Measurements from ENCODE around the gene SEMA3E.

SEMA3E gene

DNA sequence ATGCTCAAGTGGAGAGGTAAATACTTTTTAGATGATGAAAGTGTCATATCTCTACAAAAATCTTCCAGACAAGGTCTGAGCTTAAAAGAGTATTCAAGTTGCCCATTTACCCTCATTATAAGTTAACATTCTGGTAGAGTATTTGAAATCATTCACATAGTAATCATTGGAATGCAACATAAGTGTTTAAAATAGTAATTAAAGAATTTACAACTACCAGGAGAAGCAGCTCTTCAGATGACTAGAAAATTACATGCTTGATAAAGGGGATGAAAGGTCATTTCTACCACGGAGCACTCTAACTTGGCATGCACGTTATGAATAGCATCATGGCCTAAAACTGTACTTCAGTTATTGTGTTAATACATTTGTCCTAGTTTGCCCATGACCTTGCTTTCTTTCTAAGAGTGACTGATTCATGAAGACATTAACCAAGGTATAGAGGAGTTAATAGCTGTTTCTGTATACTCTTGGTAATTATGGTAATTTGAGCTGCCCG is 120.0 kb downstream of the SEMA3E start:
- in situ Hi-C loops (cut with HindIII; ENCODE audit: low pct_unique_long_range_greater_than_20kb, low sequenced_read_pairs) = no loop called here
- DNase-seq (ENCODE audit: low read depth in 1 of 2, low spot score in 1 of 2) = no peak
- no peak for TF ChIP-seq JUND (IDR thresholded peaks at IDR 0.05; ENCODE audit: low read depth)

- no peak for DNase-seq (ENCODE audit: low read depth in 1 of 2, low spot score in 1 of 2)
- TF ChIP-seq JUND (IDR thresholded peaks at IDR 0.05; ENCODE audit: low read depth) = no peak
- in situ Hi-C loops (cut with HindIII; ENCODE audit: low pct_unique_long_range_greater_than_20kb, low sequenced_read_pairs) = no loop called here
These were observed 124.5 kb downstream of the SEMA3E start for GRCh38 chr7:83524277-83525075.

- in situ Hi-C loops (cut with HindIII; ENCODE audit: low pct_unique_long_range_greater_than_20kb, low sequenced_read_pairs) = no loop called here
- no peak for DNase-seq (ENCODE audit: low read depth in 1 of 2, low spot score in 1 of 2)
- no peak for TF ChIP-seq JUND (IDR thresholded peaks at IDR 0.05; ENCODE audit: low read depth)
These were observed 128.2 kb downstream of the SEMA3E start for GRCh38 chr7:83520726-83521125.

- in situ Hi-C loops (cut with HindIII; ENCODE audit: low pct_unique_long_range_greater_than_20kb, low sequenced_read_pairs) = no loop called here
- TF ChIP-seq JUND (IDR thresholded peaks at IDR 0.05; ENCODE audit: low read depth) = no peak
- no peak for DNase-seq (ENCODE audit: low read depth in 1 of 2, low spot score in 1 of 2)
These were observed 129.7 kb downstream of the SEMA3E start for GRCh38 chr7:83519240-83519639.

DNA sequence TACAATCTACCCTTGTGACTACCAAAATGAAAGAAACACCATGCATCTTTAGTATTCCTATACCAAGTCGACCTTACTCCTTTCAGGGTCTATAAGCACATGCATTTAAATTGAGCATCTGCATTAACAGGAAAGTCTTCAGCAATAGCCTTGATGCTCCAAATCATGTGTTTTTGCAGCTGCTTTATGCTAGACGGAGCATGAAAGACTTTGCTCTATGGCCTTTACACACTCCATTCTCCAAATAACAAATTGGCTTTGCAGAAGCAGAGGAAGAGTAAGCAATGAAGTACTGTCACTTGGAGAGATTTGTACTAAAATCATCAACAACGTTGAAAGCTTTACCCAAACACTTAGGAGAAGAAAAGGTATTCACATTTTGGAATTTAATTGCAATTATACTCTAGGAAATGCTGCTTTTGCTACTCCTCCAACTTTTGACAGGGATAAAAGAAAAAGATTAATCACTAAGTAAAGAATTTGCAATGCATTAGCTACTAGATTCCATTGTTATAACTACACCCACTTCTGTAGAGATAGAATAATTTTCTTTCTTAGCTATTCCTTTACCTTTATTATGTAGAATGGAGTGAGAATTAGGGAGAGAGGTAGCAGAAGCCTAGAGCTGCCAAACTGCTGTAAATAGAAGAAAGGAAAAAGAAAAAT is 131.8 kb downstream of the SEMA3E start:
- in situ Hi-C loops (cut with HindIII; ENCODE audit: low pct_unique_long_range_greater_than_20kb, low sequenced_read_pairs) = no loop called here
- DNase-seq (ENCODE audit: low read depth in 1 of 2, low spot score in 1 of 2) = no peak
- no peak for TF ChIP-seq JUND (IDR thresholded peaks at IDR 0.05; ENCODE audit: low read depth)

- no peak for DNase-seq (ENCODE audit: low read depth in 1 of 2, low spot score in 1 of 2)
- no peak for TF ChIP-seq JUND (IDR thresholded peaks at IDR 0.05; ENCODE audit: low read depth)
- in situ Hi-C loops (cut with HindIII; ENCODE audit: low pct_unique_long_range_greater_than_20kb, low sequenced_read_pairs) = no loop called here
These were observed 134.0 kb downstream of the SEMA3E start for GRCh38 chr7:83514977-83515376.

DNA sequence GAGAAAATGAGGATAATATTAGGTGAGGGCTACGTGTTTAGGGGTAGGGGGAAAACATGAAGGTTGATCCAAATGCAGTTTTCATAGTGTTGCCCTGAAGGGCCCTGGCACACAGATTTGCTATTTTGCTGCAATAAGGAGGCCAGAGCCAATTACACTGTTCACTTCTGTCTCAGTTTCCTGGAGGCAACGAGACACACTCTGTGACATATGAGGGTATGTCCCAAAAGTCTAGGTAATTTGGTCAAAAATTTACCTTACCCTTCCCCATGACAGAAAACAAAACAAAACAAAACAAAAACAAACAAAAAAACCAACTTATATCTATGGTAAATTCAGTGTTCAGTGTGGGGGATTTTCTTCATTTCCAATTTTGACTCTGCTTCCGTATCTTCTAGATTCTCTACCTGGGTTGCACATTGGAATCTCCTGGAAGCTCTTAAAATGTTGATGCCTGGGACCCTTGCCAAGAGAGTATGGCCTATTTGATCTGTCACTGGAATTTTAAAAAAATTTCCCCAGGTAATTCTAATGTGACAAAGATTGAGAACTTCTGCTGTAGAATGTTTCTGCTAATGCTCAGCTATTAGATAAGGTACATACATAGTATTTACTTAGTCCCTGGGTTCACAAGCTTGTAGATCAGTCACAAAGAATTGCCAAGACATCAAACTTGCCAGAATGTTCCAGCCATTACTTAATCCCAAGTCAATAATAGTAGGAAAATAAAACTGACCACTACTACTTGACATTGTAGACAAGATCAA is 139.5 kb downstream of the SEMA3E start:
- TF ChIP-seq JUND (IDR thresholded peaks at IDR 0.05; ENCODE audit: low read depth) = no peak
- in situ Hi-C loops (cut with HindIII; ENCODE audit: low pct_unique_long_range_greater_than_20kb, low sequenced_read_pairs) = no loop called here
- no peak for DNase-seq (ENCODE audit: low read depth in 1 of 2, low spot score in 1 of 2)

DNA sequence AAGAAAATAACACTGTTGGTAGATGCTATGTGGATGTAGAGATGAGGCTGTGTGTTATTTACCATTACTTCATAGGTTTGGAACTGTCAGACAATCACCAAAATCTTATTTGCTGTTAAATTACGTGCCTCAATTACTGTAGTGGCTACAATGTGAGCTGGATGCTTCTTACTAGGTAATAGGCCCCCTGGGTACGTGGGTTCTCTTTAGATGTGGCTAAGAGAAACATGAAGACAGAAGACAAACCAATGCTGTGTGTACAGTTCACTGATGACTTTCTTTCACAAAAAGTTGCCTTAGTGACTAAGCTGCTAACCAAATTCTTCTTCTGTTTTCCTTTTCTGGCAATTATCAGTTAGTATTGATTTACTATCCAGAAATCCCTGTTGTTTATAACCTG is 144.6 kb downstream of the SEMA3E start:
- DNase-seq (ENCODE audit: low read depth in 1 of 2, low spot score in 1 of 2) = no peak
- no peak for TF ChIP-seq JUND (IDR thresholded peaks at IDR 0.05; ENCODE audit: low read depth)

DNA sequence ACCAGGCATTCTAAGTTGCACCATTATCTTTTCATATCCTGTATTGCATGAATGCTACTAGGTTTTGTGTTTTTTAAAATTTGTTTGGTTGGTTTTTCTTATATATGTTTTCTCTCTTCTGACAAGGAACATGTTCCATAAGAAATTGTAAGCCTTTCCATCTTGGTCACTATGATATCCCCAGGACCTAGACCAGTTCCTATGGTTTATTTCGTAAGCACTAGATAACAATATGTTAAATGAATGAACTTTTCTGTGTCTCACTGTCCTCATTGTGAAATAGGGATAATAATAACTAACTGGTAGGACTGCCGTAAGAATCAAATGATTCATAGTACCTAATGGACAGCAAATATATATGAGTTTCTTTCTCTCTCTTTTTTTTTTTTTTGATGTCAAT is 146.3 kb downstream of the SEMA3E start:
- TF ChIP-seq JUND (IDR thresholded peaks at IDR 0.05; ENCODE audit: low read depth) = no peak
- DNase-seq (ENCODE audit: low read depth in 1 of 2, low spot score in 1 of 2) = no peak
- in situ Hi-C loops (cut with HindIII; ENCODE audit: low pct_unique_long_range_greater_than_20kb, low sequenced_read_pairs) = no loop called here

More for the DNA sequence above, 144.6 kb downstream of the SEMA3E start:
- in situ Hi-C loops (cut with HindIII; ENCODE audit: low pct_unique_long_range_greater_than_20kb, low sequenced_read_pairs) = no loop called here

DNA sequence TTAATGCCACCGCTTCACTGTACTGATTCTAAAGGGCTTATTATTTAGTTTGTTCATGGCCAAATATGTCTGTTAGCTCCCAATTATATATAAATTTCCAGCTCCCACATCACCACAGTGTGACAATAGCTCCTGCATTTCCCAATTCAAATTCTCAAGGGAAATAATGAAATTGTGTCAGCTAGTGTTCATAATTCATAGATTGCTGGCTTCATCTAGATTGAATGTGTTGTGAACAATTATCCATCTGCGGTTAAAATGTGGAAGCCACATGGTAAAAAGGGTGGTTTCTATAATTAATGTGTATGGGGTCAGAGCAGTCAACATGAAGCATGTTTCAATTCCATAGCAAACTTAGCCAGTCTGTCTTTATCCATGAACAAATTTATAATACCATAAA is 154.3 kb downstream of the SEMA3E start:
- in situ Hi-C loops (cut with HindIII; ENCODE audit: low pct_unique_long_range_greater_than_20kb, low sequenced_read_pairs) = no loop called here
- no peak for DNase-seq (ENCODE audit: low read depth in 1 of 2, low spot score in 1 of 2)
- no peak for TF ChIP-seq JUND (IDR thresholded peaks at IDR 0.05; ENCODE audit: low read depth)

DNA sequence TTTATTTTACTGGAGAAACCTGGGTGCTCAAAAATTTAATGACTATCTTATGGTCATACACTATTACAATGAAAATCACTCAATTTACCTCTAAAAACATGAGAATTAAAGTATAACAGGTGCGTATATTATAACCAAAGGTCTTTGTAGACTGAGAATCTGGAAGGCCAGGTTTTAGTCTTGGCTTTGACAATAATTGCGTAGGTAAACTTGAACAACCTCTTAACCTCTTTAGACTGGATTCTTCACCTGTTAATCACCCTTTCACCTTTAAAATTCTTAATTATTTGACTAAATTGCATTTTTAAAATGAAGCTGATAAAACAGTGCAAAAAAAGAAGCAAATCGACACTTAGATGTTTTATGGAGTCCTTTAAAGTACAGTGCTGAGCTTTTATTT is 156.1 kb downstream of the SEMA3E start:
- in situ Hi-C loops (cut with HindIII; ENCODE audit: low pct_unique_long_range_greater_than_20kb, low sequenced_read_pairs) = no loop called here
- DNase-seq (ENCODE audit: low read depth in 1 of 2, low spot score in 1 of 2) = no peak
- no peak for TF ChIP-seq JUND (IDR thresholded peaks at IDR 0.05; ENCODE audit: low read depth)

DNA sequence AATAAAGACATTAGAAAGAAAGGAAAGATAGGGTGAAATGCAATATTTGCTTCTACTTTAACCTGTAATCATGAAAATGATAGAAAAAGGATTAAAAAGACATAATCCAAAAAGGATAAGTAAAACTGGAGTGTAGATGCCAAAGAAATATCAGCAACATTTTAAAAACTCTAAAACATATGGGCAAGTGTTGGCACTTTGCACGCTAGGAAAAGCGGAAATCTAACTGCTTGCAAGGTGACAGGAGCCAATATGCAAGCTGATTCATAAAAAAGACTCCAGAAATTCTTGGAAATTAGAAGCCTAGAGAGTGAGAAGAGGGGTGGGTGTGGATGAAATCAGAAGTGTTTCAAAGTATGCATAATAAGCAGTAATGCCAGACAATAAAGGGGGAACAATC is 161.1 kb downstream of the SEMA3E start:
- in situ Hi-C loops (cut with HindIII; ENCODE audit: low pct_unique_long_range_greater_than_20kb, low sequenced_read_pairs) = no loop called here
- no peak for TF ChIP-seq JUND (IDR thresholded peaks at IDR 0.05; ENCODE audit: low read depth)
- no peak for DNase-seq (ENCODE audit: low read depth in 1 of 2, low spot score in 1 of 2)

DNA sequence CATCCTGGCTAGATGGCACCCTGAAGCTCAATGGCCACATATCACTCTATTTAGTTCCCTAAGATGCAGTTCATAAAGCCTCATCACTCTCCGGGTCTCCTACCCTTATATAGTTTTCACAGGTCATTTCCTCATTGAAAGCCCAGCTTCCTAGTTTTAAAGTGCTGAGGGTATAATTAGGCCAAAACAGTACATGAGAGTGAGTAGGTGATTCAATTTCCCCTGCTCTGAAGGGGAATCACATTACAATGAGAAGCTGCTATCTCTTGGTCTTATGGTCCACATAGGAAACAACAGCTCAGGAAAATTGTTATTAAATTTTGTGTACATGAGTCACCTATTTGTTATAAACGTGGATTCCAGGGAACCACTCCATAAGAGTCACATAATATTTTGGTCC is 162.0 kb downstream of the SEMA3E start:
- DNase-seq (ENCODE audit: low read depth in 1 of 2, low spot score in 1 of 2) = no peak
- TF ChIP-seq JUND (IDR thresholded peaks at IDR 0.05; ENCODE audit: low read depth) = no peak
- in situ Hi-C loops (cut with HindIII; ENCODE audit: low pct_unique_long_range_greater_than_20kb, low sequenced_read_pairs) = no loop called here

All from T47D (cell line).